ENCODE measurements around the gene BCAS3.

- no peak for TF ChIP-seq CTCF (IDR thresholded peaks at IDR 0.05)
- TF ChIP-seq EZH2 (IDR thresholded peaks at IDR 0.05; ENCODE audit: borderline replicate concordance, insufficient read depth, low read depth, low read length, poor library complexity, severe bottlenecking) = no peak
Observed at GRCh38 chr17:61208301-61209105, 530.9 kb downstream of the BCAS3 start.
